Activated naive CD4-positive, alpha-beta T cell treated with anti-CD3 and anti-CD28 coated beads, Interleukin-2, amount 50 U/mL, for 24 hours (primary cell): ENCODE measurements around the gene NFS1.

Experiments used
- H3K27ac Mint-ChIP-seq: one replicate; pipeline ENCODE4 v1.8.0; 2021; ENCODE audit warnings: mild to moderate bottlenecking, mixed read lengths
- H3K27me3 Mint-ChIP-seq: one replicate; pipeline ENCODE4 v1.8.0; 2021; ENCODE audit warnings: mixed read lengths
- H3K36me3 Mint-ChIP-seq: one replicate; pipeline ENCODE4 v1.8.0; 2021; ENCODE audit warnings: mixed read lengths
- H3K4me1 Mint-ChIP-seq: one replicate; pipeline ENCODE4 v1.8.0; 2021; ENCODE audit warnings: mixed read lengths
- H3K4me3 Mint-ChIP-seq: one replicate; pipeline ENCODE4 v1.8.0; 2021; ENCODE audit warnings: mild to moderate bottlenecking, mixed read lengths
- H3K9me3 Mint-ChIP-seq: one replicate; pipeline ENCODE4 v1.8.0; 2021; ENCODE audit warnings: mixed read lengths

The NFS1 gene

DNA sequence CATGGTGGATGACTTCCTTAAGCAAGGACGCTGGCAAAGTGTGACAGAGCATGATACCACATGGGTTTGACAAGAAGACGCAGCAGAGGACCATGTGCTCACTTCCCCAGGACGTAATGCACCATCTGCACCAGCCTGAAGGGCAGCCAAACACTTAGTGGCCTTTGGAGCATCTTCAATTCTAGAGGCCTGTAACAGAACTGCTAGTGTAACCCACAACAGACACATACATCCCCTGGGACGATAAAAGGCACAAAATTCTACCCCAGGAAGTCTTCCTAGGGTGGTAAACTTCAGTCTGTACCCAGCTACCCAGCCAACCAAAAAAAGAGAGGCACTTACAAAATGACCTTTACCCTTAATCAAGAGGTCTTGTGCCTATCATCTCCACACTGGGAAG, 25.3 kb downstream of the NFS1 start:
- H3K36me3 Mint-ChIP-seq: peaks cover 16% of the 10 kb centered on the region
- H3K27me3 Mint-ChIP-seq: no peaks in the 10 kb centered on the region
- no peak overlapping the region for H3K4me3 Mint-ChIP-seq
- H3K9me3 Mint-ChIP-seq: no peaks in the 10 kb centered on the region
- H3K4me1 Mint-ChIP-seq: no peaks in the 10 kb centered on the region
- no peak overlapping the region for H3K27ac Mint-ChIP-seq

DNA sequence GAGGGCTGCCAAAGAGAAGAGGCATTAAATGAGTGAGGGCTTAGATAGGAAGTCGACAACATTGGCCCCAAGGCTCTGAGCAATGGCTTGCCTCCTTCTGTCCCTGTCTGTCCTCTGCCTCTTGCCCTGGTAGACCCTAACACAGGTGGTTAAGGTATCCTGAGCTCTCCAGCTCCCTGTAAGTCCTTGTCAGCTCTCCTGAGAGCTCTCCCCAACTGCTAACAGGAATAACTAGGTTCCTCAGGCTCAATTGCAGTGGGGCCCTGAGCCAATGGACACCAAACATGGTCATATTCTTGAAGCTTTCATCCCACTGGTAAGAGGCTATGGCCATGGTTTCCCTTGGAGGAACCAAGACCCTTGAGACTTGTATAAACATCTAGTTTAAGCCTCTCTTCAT, 29.5 kb downstream of the NFS1 start:
- H3K4me1 Mint-ChIP-seq: peaks cover 4% of the 10 kb centered on the region
- peaks cover 15% of the 10 kb centered on the region for H3K36me3 Mint-ChIP-seq
- no peaks in the 10 kb centered on the region for H3K27me3 Mint-ChIP-seq

DNA sequence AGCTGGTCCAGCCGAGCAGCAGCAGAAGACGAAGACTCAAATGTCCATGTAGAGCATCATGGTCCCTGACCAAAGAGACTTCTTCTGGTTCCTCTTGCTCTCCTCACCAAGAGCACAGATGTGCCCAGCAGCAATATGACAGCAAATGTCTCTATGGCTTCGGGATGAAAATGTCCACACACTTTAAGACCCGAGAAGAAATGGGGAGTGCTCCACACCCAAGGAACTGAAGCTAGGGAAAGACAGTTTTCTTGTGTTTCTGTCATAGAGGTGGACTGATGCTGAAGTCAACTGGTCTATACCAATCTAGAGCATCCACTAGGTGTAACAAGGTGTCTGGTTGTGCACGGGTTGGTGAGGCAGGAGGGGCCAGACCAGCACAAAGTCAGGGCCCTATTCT, 29.9 kb downstream of the NFS1 start:
- no peaks in the 10 kb centered on the region for H3K27me3 Mint-ChIP-seq
- H3K9me3 Mint-ChIP-seq: no peaks in the 10 kb centered on the region
- peaks cover 15% of the 10 kb centered on the region for H3K36me3 Mint-ChIP-seq
- H3K27ac Mint-ChIP-seq: no peak overlapping the region
- H3K4me3 Mint-ChIP-seq: no peak overlapping the region
- H3K4me1 Mint-ChIP-seq: peaks cover 4% of the 10 kb centered on the region

More for the DNA sequence above, 29.5 kb downstream of the NFS1 start:
- Mint-ChIP-seq H3K9me3 (no peaks in the 10 kb centered on the region), H3K27ac (no peak overlapping the region), H3K4me3 (no peak overlapping the region)

DNA sequence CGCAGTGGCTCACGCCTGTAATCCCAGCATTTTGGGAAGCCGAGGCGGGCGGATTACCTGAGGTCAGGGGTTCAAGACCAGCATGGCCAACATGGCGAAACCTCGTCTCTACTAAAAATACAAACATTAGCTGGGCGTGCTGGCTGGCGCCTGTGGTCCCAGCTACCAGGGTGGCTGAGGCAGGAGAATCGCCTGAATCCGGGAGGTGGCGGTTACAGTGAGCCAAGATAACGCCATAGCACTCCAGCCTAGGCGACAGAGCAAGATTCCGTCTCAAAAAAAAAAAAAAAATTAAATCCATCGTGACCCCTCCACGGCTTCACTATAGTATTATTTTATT, 33.2 kb downstream of the NFS1 start:
- Mint-ChIP-seq H3K36me3 (peaks cover 10% of the 10 kb centered on the region), H3K4me1 (peaks cover 31% of the 10 kb centered on the region), H3K27ac (no peak overlapping the region)

DNA sequence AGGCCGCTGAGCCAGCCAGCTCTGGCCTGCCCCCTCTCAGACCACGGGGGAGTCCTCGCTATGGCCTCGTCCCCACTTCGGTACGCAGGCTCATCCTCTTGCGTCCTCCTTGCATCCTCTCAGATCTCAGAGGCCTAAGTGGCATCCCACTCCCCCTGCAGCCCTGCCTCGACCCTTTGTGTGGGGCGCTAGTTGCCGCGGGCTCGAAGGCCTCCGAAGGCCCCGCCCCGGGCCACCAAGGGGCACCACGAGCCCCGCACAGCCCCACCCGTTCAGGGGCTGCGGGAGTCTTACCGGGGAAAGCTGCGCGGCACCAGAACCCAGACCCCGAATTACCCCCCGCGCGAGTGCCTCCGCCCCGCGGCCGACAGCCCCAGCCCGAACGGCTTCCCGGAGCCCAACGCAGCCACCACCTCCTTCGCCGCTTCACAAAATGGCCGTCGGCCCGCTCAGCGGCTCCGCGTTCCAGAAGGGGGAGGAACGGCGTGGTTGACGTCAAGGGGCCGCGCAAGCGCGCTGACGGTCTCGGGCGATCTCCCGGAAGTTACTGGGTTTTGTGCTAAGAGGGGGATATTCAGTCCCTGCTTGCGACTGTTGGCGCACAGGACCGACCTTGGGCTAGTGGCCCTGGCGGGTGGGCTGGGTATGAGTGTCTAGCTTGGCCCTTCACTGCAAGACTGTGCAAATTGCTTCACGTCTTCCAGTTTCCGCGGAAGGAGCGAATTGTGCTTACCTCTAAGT, 34.5 kb downstream of the NFS1 start, which contains the start of the genes CPNE1 and RBM12:
Gene CPNE1 (minus strand): TSS at position 435 of the 741 bp plus-strand sequence. CDS start 31,977 bp downstream, outside the sequence.
Gene RBM12 (minus strand): TSS at position 435 of the 741 bp plus-strand sequence. CDS start 9,578 bp downstream, outside the sequence.
- Mint-ChIP-seq H3K36me3 (peaks cover 11% of the 10 kb centered on the region), H3K4me3 (peak within 1 kb of the TSS; percentile 93), H3K27me3 (no peaks in the 10 kb centered on the region), H3K27ac (peak within 1 kb of the TSS; percentile 100), H3K4me1 (peaks cover 44% of the 10 kb centered on the region), H3K9me3 (no peaks in the 10 kb centered on the region)

More for the DNA sequence above, 33.2 kb downstream of the NFS1 start:
- Mint-ChIP-seq H3K4me3 (peak overlapping the region; percentile 23), H3K27me3 (no peaks in the 10 kb centered on the region), H3K9me3 (no peaks in the 10 kb centered on the region)

DNA sequence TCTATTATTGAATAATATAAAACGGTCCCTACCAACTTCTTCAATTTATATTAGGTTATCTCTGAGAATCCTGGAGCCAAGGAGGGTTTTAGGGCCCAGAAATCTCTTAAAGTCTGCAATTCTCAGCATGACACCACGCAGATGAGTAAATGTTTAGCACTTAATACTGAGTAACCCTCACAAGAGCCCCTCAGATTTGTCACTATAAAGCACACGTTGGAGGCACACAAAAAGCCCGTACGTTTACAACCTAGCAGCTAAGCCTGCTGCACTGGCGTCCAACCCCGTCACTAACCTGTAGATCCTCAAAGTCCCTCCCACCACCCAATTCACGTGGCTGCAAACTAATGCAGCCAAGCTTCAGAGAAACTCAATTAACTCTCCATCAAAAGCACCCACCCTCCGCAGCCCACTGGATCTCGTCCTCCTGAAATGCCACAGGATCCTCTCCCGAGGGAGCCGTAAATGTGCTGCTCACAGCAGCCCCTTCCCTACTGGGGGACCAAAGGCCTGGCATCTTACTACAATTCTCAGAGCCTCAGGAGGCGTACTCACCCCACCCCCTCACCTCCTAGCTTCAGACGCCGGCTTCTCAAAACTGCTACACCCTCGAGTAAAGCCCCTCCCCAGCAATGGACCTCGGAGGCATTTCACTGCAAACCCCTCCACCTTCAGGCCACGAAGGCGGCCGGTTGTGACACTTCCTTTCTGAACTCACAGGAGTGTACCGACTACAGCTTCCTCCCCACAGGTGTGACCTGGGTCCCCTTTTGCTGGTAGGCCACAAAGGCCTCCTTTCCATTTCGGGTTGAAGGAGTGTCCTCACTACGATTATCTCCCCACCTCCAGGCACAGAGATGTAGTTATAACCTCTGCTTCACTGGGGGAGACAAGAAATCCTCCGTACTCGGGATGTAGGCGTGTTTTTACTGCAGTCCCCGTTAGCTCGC, 35.4 kb downstream of the NFS1 start:
- peak overlapping the region; percentile 100 for H3K27ac Mint-ChIP-seq
- no peaks in the 10 kb centered on the region for H3K9me3 Mint-ChIP-seq
- H3K36me3 Mint-ChIP-seq: peaks cover 8% of the 10 kb centered on the region
- H3K4me3 Mint-ChIP-seq: peak overlapping the region; percentile 93
- H3K4me1 Mint-ChIP-seq: peaks cover 52% of the 10 kb centered on the region
- no peaks in the 10 kb centered on the region for H3K27me3 Mint-ChIP-seq

DNA sequence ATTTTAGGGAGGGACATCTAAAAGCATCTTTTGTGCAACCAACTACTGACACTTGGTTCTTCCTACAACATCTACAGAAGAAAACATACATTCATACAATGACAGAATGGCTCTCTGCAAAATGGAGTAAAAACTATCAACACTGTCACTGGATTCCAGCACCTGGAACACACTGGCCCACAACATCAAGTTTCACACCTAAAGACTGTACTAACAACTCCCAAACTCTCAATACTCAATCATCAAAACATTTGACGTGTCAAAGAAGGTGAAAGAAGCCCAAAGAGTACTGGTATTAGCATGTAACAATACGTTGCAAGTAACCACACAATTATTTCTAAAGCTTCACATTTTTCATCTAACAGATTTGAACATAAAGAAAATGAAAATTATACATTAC, 36.6 kb downstream of the NFS1 start:
- Mint-ChIP-seq H3K4me3 (peak overlapping the region; percentile 93), H3K27me3 (no peaks in the 10 kb centered on the region), H3K27ac (peak overlapping the region; percentile 100), H3K4me1 (peaks cover 61% of the 10 kb centered on the region), H3K9me3 (no peaks in the 10 kb centered on the region), H3K36me3 (peaks cover 7% of the 10 kb centered on the region)

DNA sequence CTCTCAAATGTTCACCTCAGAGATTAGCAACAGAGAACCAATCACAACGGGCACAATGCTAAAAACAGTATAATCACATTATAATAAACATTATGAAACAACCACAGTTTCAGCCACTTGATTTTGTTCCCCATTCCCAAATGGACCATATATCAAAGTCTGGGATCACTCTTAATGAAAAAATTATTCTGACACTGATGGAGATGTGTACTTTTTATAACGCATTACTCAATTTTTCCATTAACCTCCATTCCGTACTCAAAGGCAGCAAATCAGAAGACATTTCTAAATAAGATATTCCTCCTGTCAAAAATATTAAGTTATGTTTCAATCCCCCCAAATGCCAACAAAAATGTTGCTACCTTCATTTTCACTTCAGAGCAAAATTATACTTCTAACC, 37.2 kb downstream of the NFS1 start:
- no peaks in the 10 kb centered on the region for H3K27me3 Mint-ChIP-seq
- H3K4me3 Mint-ChIP-seq: peak overlapping the region; percentile 93
- H3K36me3 Mint-ChIP-seq: peaks cover 12% of the 10 kb centered on the region
- H3K9me3 Mint-ChIP-seq: no peaks in the 10 kb centered on the region
- H3K27ac Mint-ChIP-seq: peak overlapping the region; percentile 100
- H3K4me1 Mint-ChIP-seq: peaks cover 67% of the 10 kb centered on the region

DNA sequence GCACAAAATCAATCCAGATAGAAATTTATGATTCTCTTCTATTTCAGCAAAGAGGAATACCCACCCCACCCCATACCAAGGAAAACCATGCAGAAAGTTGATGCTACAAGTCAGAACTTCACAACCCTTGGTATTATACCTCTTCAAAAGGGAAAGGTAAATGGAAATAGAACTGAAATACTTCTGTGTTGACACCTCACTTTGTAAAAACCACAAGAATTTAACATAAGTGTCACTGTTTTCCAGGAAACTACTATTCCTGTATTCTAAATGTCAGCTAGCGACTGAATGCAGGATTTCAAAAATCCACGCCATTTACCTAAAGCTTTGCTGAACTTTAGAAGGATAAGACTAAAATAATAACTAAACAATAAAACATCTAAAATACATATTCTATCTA, 38.1 kb downstream of the NFS1 start:
- peak overlapping the region; percentile 100 for H3K27ac Mint-ChIP-seq
- H3K4me3 Mint-ChIP-seq: peak overlapping the region; percentile 93
- no peaks in the 10 kb centered on the region for H3K9me3 Mint-ChIP-seq
- H3K36me3 Mint-ChIP-seq: peaks cover 12% of the 10 kb centered on the region
- H3K27me3 Mint-ChIP-seq: no peaks in the 10 kb centered on the region
- peaks cover 72% of the 10 kb centered on the region for H3K4me1 Mint-ChIP-seq

DNA sequence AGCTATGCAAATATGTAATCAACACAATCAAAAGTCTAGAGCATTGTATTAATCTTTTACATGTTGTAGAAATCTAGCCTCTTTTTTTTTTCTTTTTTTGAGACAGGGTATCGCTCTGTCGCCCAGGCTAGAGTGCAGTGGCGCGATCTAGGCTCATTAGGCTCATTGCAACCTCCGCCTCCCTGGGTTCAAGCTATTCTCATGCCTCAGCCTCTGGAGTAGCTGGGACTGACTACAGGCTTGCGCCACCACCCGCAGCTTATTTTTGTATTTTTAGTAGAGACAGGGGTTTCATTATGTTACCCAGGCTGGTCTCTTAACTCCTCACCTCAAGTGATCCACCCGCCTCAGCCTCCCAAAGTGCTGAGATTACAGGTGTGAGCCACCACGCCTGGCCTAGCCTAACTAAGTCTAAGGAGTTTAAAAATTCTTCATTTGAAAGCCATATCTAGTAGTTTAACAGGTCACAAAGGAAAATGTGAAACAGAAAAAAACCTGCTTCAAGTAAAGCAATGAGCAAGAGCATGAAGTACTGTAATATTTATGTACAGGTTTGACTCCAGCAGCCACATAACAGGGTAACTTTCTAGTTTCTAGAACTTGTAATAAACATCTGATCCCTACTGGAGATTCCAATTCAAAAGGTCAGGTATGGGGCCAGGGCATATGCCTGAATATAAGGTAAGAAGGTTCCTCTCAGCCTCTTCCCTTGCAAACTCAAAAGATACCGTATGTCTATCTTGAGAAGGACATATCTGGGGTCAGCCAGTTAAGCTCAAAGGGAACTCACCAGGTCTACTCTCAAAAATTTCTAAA, 38.8 kb downstream of the NFS1 start:
- Mint-ChIP-seq H3K27me3 (no peaks in the 10 kb centered on the region), H3K36me3 (peaks cover 12% of the 10 kb centered on the region), H3K9me3 (no peaks in the 10 kb centered on the region), H3K4me1 (peaks cover 72% of the 10 kb centered on the region), H3K27ac (peak overlapping the region; percentile 100), H3K4me3 (peak overlapping the region; percentile 93)

DNA sequence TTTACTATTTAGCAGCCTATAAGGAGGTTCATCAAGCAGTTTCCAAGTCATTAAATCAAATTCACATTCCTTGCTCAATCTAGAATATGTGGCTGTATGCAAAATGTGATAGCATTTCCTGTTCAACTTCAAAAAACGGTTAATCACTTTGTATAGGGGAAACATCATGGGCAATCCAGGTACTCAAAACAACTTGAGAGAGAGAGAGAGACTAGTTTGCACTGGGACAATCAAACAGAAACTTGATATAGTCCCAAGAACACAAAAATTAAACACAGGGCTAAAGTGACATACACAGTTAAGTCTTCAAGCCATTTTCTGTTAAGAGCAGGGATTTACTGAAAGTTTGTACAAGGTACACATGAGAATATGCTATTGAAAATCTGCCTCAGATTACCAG, 41.9 kb downstream of the NFS1 start:
- Mint-ChIP-seq H3K27ac (peak overlapping the region; percentile 91), H3K9me3 (no peaks in the 10 kb centered on the region), H3K27me3 (no peaks in the 10 kb centered on the region), H3K4me3 (peak overlapping the region; percentile 65), H3K36me3 (peaks cover 10% of the 10 kb centered on the region), H3K4me1 (peaks cover 58% of the 10 kb centered on the region)

DNA sequence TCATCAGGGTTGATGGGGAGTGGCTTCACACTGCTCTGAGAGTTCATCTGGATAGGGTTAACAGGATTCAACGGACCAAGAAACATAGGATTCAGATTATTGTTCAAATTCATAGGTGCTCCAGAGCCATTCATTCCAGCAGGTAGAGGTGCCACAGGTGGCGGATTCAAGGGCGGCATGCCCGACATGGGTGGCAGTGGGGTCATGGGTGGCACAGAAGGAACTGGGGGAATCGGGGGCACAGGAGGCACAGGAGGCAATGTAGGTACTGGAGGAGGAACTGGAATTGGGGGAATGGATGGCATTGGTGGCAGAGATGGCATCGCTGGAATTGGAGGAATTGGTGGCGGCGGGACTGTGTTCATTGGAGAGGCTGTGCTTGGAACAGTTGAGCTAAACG, 44.7 kb downstream of the NFS1 start:
- Mint-ChIP-seq H3K36me3 (peaks cover 19% of the 10 kb centered on the region), H3K27me3 (no peaks in the 10 kb centered on the region), H3K4me3 (no peak overlapping the region), H3K9me3 (no peaks in the 10 kb centered on the region), H3K27ac (no peak overlapping the region), H3K4me1 (peaks cover 55% of the 10 kb centered on the region)

DNA sequence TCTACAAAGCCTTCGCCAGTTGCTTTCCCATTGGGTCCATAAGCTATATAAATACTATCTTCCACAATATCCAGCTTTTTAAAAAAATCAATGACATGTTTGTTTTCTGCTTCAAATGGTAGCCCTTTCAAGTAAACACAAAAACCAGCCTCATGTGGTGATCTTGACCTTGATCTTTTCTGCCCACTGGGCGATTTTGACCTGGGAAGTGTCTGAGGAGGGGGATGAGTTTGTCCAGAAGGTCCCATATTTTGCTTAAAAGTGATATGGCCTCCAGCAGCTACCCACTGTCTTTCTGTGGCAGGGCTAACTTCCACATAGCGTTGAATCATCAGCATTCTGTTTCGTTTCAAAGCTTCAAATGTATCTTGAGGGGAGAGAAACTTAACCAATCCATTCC, 45.3 kb downstream of the NFS1 start:
- Mint-ChIP-seq H3K4me1 (peaks cover 55% of the 10 kb centered on the region), H3K27ac (no peak overlapping the region), H3K4me3 (no peak overlapping the region), H3K36me3 (peaks cover 22% of the 10 kb centered on the region), H3K9me3 (no peaks in the 10 kb centered on the region), H3K27me3 (no peaks in the 10 kb centered on the region)

DNA sequence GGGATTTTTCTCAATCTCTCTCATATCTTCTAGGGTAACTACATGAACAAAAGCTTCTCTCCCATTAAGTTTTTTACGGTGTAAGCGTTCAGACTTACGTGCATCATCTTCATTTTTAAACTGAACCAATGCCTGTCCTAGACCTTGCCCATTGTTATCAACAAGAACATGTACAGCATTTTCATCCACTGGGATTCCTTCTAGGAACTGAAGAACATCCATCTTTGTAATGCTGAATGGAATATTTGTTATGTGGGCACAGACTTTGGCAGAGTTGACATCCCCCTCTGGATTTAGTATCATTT, 45.8 kb downstream of the NFS1 start:
- H3K9me3 Mint-ChIP-seq: no peaks in the 10 kb centered on the region
- H3K4me1 Mint-ChIP-seq: peaks cover 56% of the 10 kb centered on the region
- H3K36me3 Mint-ChIP-seq: peaks cover 22% of the 10 kb centered on the region
- H3K27me3 Mint-ChIP-seq: no peaks in the 10 kb centered on the region
- no peak overlapping the region for H3K4me3 Mint-ChIP-seq
- H3K27ac Mint-ChIP-seq: no peak overlapping the region

DNA sequence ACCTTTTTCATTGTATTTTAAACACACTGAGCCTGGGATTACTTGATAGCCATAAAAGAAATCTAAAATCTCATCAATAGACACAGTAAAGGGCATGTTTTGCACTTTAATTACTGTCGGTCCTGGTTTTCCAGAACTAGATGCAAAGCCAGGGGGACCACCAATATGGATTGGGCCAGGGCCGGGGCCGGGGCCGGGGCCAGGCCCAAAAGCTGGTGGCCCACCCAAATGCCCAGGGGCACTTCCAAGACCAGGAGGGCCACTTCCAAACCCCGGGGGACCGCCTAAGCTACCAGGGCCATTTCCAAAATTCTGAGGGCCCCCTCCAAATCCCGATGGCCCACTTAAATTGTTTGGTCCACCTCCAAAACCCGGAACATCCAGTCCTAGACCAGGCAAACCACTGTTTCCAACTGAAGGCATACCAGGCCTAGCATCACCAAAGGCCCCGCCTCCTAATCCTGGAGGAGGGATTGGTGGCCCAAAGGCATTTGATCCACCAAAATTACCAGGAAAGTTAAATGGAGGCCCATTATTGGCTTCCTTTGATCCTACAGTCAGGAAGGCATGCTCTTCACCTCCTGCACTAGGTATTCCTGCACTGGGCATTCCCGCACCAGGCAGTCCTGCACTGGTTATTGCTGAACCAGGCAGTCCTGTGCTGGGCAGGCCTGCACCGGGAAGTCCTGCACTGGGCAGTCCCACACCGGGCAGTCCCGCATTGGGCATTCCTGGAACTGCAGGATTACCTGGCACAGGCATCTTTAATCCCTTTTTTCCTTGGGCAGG, 46.3 kb downstream of the NFS1 start:
- no peaks in the 10 kb centered on the region for H3K27me3 Mint-ChIP-seq
- peaks cover 57% of the 10 kb centered on the region for H3K4me1 Mint-ChIP-seq
- no peak overlapping the region for H3K4me3 Mint-ChIP-seq
- peaks cover 22% of the 10 kb centered on the region for H3K36me3 Mint-ChIP-seq
- no peaks in the 10 kb centered on the region for H3K9me3 Mint-ChIP-seq
- no peak overlapping the region for H3K27ac Mint-ChIP-seq
